Esophagus squamous epithelium (tissue), 5 donors: ENCODE measurements around the gene KRT78. TPM values are rescaled to one million over a fixed set of nuclear protein-coding genes. Genes with fewer than 3 reads are reported as not detected.

ENCODE experiments used
- DNase-seq: peaks from one replicate; lab custom pipeline; 2025; lab: John Stamatoyannopoulos, UW
- H3K27ac ChIP-seq, 4 donors: fragments of 200-600 bp; sonication (generic); one replicate each; pipeline ENCODE4 v1.5.1; 2016 to 2019; ENCODE audit warnings: mild to moderate bottlenecking in 1 of 4
- H3K27me3 ChIP-seq, 4 donors: fragments of 200-600 bp; sonication (generic); 1 replicate in 3 of 4; 2 replicates in 1 of 4; pipeline versions ENCODE4 v1.5.1 to v1.6.0; 2017 to 2021; ENCODE audit warnings: antibody characterized with exemption in 1 of 4
- H3K36me3 ChIP-seq, 3 donors: fragments of 200-600 bp; sonication (generic); one replicate each; pipeline ENCODE4 v1.5.1; 2016 to 2019
- H3K4me1 ChIP-seq, 3 donors: fragments of 200-600 bp; sonication (generic); one replicate each; pipeline ENCODE4 v1.5.1; 2017 to 2019
- H3K4me3 ChIP-seq, 4 donors: fragments of 200-600 bp; sonication (generic); 1 replicate in 3 of 4; 2 replicates in 1 of 4; pipeline ENCODE4 v1.5.1; 2016 to 2019; ENCODE audit warnings: mild to moderate bottlenecking in 2 of 4, moderate library complexity in 1 of 4
- H3K9me3 ChIP-seq, 3 donors: fragments of 200-600 bp; sonication (generic); one replicate each; pipeline ENCODE4 v1.5.1; 2016 to 2019
- POLR2A ChIP-seq, 4 donors: fragments of 450-650 bp; IDR thresholded peaks; one replicate each; pipeline ENCODE4 v1.6.1; 2017; ENCODE audit warnings: antibody characterized with exemption in 4 of 4, mild to moderate bottlenecking in 4 of 4, moderate library complexity in 3 of 4
- WGBS, 2 donors: methylation state at CpG; one replicate each; pipeline ENCODE4 v1.1.5; 2018; 5-methylcytosine and 5-hydroxymethylcytosine counted together
- intact Hi-C: fragments of 100-400 bp; cut with DNase I; formaldehyde crosslinking; loops from one replicate; pipeline ENCODE4 v1.15.0; 2022
- total RNA-seq, 4 donors: library from RNA; depleted of rRNA; stranded (reverse); fragments of >200 nt; gene quantifications; one replicate each; pipeline ENCODE4 v1.1.0, GENCODE V29; 2016
- TF ChIP-seq, protein P1 (sequence below), 6 experiments: fragments of 450-650 bp in 4 of 6; fragments of 200-600 bp in 2 of 6; sonication (generic) in 2 of 6; IDR thresholded peaks; one replicate each; pipeline ENCODE4 v1.5.1; 2016 to 2019; ENCODE audit warnings: antibody characterized with exemption in 6 of 6, mild to moderate bottlenecking in 4 of 6, moderate library complexity in 4 of 6
- donor health status: DM: yes; HTN: yes; CAD: no.

The KRT78 gene
- total RNA-seq, 4 donors from 2014 or later = 194 to 481 (median 307) TPM

DNA sequence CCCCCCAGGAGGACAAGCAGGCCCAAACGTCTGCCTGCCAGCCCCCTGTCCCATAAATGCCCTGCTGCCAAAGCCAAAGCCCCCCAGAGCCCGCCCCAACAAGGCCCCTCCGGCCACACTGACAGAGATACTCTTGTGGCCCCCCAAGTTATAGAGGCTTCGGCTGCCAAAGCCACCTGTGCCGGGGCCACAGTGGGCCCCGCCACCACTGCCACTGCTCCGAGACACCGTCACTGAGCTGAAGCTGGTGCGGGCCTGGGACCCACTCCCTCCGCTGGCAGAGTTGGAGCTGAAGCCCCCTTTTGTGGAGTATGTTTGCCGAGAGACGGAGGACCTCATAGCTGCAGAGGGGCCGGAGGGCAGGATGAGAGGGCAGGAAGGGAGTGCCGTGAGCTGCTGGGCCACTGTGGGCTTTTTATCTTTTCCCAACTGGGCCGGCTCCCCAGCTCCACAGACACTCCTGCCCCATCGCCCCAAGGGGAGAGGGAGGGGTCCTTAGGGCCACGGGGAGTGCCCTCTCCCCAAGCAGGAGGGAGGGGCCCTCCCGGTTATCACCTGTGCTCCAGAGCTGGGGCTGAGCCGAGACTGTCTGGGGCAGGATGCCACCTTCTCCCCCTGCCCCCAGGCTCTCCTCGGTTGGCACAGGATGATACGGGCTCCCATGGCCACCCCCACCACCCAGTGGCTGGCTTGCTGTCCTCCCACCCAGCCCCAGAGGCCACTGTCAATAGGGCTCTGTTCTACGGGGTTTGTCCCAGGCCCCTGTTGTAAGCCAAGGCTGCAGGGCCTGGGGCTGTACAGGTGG, 14.7 kb downstream of the KRT78 start, which contains the start of gene KRT79:
TSS of gene KRT79 (minus strand) at position 390 of the 805 bp plus-strand sequence. CDS start at position 339, 51 bp downstream.
- Histone ChIP-seq H3K4me1 (peaks cover 0 to 21% (median 0%) of the 10 kb centered on the region in 3 donors), H3K27me3 (peaks cover 0 to 24% (median 0%) of the 10 kb centered on the region in 4 donors), H3K4me3 (no peak within 1 kb of the TSS), H3K36me3 (no peaks in the 10 kb centered on the region), H3K27ac (no peak within 1 kb of the TSS), H3K9me3 (no peaks in the 10 kb centered on the region)
- intact Hi-C loops = no loop called here
- DNase-seq = no peak
- WGBS, 2 donors = 60 to 72% methylated on average over 1 to 10 of the region's 22 CpGs
- TF ChIP-seq POLR2A (IDR thresholded peaks at IDR 0.05) = no peak
- TF ChIP-seq, protein P1, sequence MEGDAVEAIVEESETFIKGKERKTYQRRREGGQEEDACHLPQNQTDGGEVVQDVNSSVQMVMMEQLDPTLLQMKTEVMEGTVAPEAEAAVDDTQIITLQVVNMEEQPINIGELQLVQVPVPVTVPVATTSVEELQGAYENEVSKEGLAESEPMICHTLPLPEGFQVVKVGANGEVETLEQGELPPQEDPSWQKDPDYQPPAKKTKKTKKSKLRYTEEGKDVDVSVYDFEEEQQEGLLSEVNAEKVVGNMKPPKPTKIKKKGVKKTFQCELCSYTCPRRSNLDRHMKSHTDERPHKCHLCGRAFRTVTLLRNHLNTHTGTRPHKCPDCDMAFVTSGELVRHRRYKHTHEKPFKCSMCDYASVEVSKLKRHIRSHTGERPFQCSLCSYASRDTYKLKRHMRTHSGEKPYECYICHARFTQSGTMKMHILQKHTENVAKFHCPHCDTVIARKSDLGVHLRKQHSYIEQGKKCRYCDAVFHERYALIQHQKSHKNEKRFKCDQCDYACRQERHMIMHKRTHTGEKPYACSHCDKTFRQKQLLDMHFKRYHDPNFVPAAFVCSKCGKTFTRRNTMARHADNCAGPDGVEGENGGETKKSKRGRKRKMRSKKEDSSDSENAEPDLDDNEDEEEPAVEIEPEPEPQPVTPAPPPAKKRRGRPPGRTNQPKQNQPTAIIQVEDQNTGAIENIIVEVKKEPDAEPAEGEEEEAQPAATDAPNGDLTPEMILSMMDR (IDR thresholded peaks at IDR 0.05) = no peak

DNA sequence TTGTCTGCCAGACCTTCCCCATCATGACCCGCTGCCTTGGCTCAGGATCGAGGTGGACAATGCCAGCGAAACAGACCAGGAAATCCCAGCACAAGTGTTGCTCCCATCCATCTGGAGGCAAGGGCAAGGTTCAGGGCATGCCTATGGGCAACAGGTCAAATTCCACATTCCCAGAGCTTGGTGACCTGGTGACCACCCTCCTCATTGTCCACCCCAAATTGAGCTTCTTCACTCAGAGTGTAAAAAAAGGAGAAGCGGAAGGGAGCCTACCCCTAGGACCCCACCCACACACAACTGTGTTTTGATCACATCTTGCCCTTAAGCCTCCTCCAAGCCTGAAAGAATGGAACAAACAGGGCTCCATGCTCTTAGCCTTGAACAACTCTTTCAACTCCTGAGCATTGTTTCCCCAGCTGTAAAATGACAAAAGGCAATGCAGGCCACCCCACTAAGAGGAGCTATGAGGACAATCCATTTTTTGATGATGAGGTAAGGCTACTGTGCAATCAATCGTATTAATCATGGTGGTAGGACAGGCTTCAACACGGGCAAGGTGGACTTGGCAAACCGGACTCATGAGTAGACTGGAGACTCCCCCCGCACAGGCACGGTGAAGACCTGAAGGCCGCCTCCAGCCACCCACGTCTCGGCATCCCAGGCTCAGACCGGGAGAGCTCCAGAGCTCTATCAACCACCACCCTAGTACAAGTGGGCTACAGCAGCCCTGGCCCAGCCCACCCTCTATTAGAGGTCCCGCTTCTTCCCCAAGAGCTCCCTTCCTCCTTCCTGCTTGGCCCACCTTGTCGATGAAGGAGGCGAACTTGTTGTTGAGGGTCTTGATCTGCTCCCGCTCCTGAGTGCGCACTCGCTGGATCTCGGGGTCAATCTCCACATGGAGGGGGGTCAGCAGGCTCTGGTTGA, 15.5 kb downstream of the KRT78 start:
- Histone ChIP-seq H3K27ac (no peak overlapping the region), H3K27me3 (peaks cover 0 to 20% (median 0%) of the 10 kb centered on the region in 4 donors), H3K36me3 (no peaks in the 10 kb centered on the region), H3K4me3 (no peak overlapping the region), H3K9me3 (no peaks in the 10 kb centered on the region), H3K4me1 (peaks cover 0 to 20% (median 0%) of the 10 kb centered on the region in 3 donors)
- DNase-seq = no peak
- TF ChIP-seq, protein P1 (IDR thresholded peaks at IDR 0.05) = no peak
- TF ChIP-seq POLR2A (IDR thresholded peaks at IDR 0.05) = no peak
- 90 to 97% methylated on average over 11 of the region's 20 CpGs for WGBS, 2 donors
- intact Hi-C loops = no loop called here

DNA sequence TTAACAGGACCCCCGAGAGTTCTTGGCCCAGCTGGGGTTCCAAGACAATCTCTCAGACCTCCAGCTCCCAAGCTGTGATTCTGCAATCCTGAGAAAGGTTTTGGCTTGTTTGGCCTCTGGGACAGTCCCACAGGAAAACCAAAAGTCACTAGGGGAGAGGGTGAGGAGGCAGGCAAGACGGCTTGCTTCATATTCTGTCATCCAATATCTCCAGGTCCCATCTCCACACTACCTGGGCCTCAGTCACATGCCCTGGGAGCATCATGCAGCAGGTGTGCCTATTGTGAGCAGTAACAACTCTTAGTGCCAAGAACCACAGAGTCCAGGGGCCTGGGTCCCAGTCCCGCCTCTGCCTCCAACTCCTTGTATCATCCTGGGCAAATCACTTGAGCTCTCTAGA, 16.3 kb downstream of the KRT78 start:
- peaks cover 0 to 12% (median 0%) of the 10 kb centered on the region in 3 donors for H3K4me1 ChIP-seq
- TF ChIP-seq, protein P1 (IDR thresholded peaks at IDR 0.05) = no peak
- TF ChIP-seq POLR2A (IDR thresholded peaks at IDR 0.05) = no peak
- H3K4me3 ChIP-seq = no peak overlapping the region
- H3K9me3 ChIP-seq = no peaks in the 10 kb centered on the region
- H3K27me3 ChIP-seq = peaks cover 0 to 20% (median 0%) of the 10 kb centered on the region in 4 donors
- no peak overlapping the region for H3K27ac ChIP-seq
- intact Hi-C loops = no loop called here
- WGBS, 2 donors = 61 to 83% methylated on average over 3 of the region's 3 CpGs
- DNase-seq = no peak
- no peaks in the 10 kb centered on the region for H3K36me3 ChIP-seq

DNA sequence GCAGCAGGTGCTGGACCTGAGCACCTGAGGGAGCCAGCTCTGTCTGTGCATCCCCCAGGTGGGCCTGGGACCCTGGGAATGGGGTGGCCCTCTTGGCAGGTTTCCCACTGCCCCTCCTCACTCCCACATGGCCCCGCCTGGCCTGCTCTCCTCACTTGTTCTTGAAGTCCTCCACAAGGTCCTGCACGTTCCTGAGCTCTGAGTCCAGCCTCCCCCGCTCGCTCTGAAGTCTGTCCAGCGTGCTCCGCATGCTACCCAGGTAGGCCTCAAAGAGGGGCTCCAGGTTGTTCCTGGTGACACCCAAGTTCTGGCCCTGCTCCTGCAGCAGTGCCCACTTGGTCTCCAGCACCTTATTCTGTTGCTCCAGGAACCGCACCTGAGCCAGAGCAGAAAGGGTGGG, 17.5 kb downstream of the KRT78 start:
- Histone ChIP-seq H3K27ac (no peak overlapping the region), H3K27me3 (peaks cover 0 to 18% (median 0%) of the 10 kb centered on the region in 4 donors), H3K9me3 (no peaks in the 10 kb centered on the region), H3K36me3 (no peaks in the 10 kb centered on the region), H3K4me3 (no peak overlapping the region), H3K4me1 (no peaks in the 10 kb centered on the region)
- WGBS, 2 donors = 67 to 96% methylated on average over 1 to 5 of the region's 7 CpGs
- intact Hi-C loops = no loop called here
- DNase-seq = no peak
- TF ChIP-seq, protein P1 (IDR thresholded peaks at IDR 0.05) = no peak
- TF ChIP-seq POLR2A (IDR thresholded peaks at IDR 0.05) = no peak
